ENCODE measurements around the gene CCDC12.

CCDC12 gene

DNA sequence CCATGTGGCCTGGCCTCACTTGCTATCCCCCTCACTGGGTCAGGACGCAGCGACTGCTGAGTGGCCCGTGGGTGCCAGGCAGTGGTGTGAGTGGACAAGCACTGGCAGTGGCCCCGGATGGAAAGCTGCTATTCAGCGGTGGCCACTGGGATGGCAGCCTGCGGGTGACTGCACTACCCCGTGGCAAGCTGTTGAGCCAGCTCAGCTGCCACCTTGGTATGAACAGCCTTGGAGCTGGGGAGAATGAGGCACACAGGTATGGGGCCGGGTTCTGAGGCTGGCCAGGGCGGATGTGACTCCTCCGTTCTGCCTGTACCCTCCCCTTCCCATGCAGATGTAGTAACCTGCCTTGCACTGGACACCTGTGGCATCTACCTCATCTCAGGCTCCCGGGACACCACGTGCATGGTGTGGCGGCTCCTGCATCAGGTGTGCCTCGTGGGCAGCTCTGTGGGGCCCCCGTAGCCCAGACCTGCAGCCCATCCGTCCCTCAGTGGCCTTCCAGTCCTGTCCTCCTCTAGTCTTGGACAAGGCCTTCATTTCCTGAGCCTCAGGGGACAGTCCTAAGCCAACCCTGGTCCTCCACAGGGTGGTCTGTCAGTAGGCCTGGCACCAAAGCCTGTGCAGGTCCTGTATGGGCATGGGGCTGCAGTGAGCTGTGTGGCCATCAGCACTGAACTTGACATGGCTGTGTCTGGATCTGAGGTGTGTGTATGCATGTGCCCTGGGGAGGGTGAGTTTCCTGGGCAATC is 31.1 kb upstream of the CCDC12 start:
- Histone ChIP-seq H2BK120ac (ENCODE audit: low read depth, low read length) (no peak overlapping the region), H2BK12ac (ENCODE audit: low read length in 2 of 2) (no peak overlapping the region), H2AFZ (ENCODE audit: low read depth, low read length) (no peak overlapping the region), H2AK5ac (ENCODE audit: low read length, severe bottlenecking) (no peak overlapping the region), H2BK15ac (ENCODE audit: low read depth, poor library complexity, severe bottlenecking) (no peak overlapping the region), H3K79me1 (replicated peaks; ENCODE audit: low read length, poor library complexity, severe bottlenecking) (peaks cover 4% of the 10 kb centered on the region), H3K9me3 (ENCODE audit: control insufficient read depth, low read length) (no peaks in the 10 kb centered on the region), H3K9ac (ENCODE audit: low read length) (no peak overlapping the region), H3K4ac (ENCODE audit: low read depth in 1 of 2, low read length in 2 of 2) (no peak overlapping the region), H3K4me1 (ENCODE audit: control insufficient read depth, insufficient read depth, low read depth, low read length) (peaks cover 12% of the 10 kb centered on the region), H3K14ac (ENCODE audit: low read length in 2 of 2) (no peak overlapping the region), H4K91ac (ENCODE audit: low read length) (no peak overlapping the region), H3K27ac (ENCODE audit: low read length, poor library complexity, severe bottlenecking) (no peak overlapping the region), H3K27me3 (ENCODE audit: control insufficient read depth in 1 of 2, insufficient read depth in 1 of 2, low read length in 2 of 2) (no peaks in the 10 kb centered on the region), H3K4me2 (ENCODE audit: low read length, poor library complexity, severe bottlenecking) (no peak overlapping the region), H3K18ac (ENCODE audit: low read depth in 1 of 2, low read length in 2 of 2) (no peak overlapping the region), H3K23ac (ENCODE audit: low read length in 2 of 2) (no peak overlapping the region), H3K4me3 (ENCODE audit: insufficient read depth in 1 of 2, low read depth in 1 of 2, low read length in 2 of 2) (no peak overlapping the region), H4K8ac (ENCODE audit: low read length) (no peak overlapping the region), H3K36me3 (ENCODE audit: control insufficient read depth in 1 of 2, insufficient read depth in 2 of 2, low read depth in 1 of 2, low read length in 2 of 2) (peaks cover 0 to 65% of the 10 kb centered on the region in 2 experiments), H2BK5ac (ENCODE audit: low read depth, low read length, poor library complexity, severe bottlenecking) (no peak overlapping the region)
- 91% methylated on average over 16 of the region's 16 CpGs for WGBS
- DNase-seq: no peak

DNA sequence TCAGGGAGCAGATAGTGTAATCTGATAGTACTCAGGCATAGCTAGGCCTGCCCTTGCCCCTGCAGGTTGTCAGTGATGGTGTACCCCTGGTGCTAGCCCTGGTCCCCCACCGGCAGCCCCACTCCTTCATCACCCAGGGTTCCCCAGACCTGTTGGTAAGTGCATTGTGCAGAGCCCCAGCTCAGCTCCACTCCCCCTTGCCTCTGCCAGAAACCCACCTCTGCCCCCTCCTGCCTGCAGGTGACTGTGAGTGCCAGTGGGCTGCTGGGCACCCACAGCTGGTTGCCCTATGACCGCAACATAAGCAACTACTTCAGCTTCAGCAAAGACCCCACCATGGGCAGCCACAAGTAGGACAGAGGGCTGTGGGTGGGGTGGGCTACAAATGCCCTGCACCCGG is 30.5 kb upstream of the CCDC12 start:
- H3K4me1 ChIP-seq (ENCODE audit: control insufficient read depth, insufficient read depth, low read depth, low read length): peaks cover 12% of the 10 kb centered on the region
- H2BK12ac ChIP-seq (ENCODE audit: low read length in 2 of 2): no peak overlapping the region
- no peak overlapping the region for H3K23ac ChIP-seq (ENCODE audit: low read length in 2 of 2)
- H4K91ac ChIP-seq (ENCODE audit: low read length): no peak overlapping the region
- H3K27ac ChIP-seq (ENCODE audit: low read length, poor library complexity, severe bottlenecking): no peak overlapping the region
- no peak overlapping the region for H3K4ac ChIP-seq (ENCODE audit: low read depth in 1 of 2, low read length in 2 of 2)
- H3K18ac ChIP-seq (ENCODE audit: low read depth in 1 of 2, low read length in 2 of 2): no peak overlapping the region
- H3K9ac ChIP-seq (ENCODE audit: low read length): no peak overlapping the region
- no peak overlapping the region for H2AFZ ChIP-seq (ENCODE audit: low read depth, low read length)
- no peak overlapping the region for H2BK5ac ChIP-seq (ENCODE audit: low read depth, low read length, poor library complexity, severe bottlenecking)
- H3K4me2 ChIP-seq (ENCODE audit: low read length, poor library complexity, severe bottlenecking): no peak overlapping the region
- no peak overlapping the region for H4K8ac ChIP-seq (ENCODE audit: low read length)
- no peak for DNase-seq
- H3K9me3 ChIP-seq (ENCODE audit: control insufficient read depth, low read length): no peaks in the 10 kb centered on the region
- no peak overlapping the region for H2BK15ac ChIP-seq (ENCODE audit: low read depth, poor library complexity, severe bottlenecking)
- H3K27me3 ChIP-seq (ENCODE audit: control insufficient read depth in 1 of 2, insufficient read depth in 1 of 2, low read length in 2 of 2): no peaks in the 10 kb centered on the region
- H3K4me3 ChIP-seq (ENCODE audit: insufficient read depth in 1 of 2, low read depth in 1 of 2, low read length in 2 of 2): no peak overlapping the region
- H3K36me3 ChIP-seq (ENCODE audit: control insufficient read depth in 1 of 2, insufficient read depth in 2 of 2, low read depth in 1 of 2, low read length in 2 of 2): peaks cover 0 to 66% of the 10 kb centered on the region in 2 experiments
- H2BK120ac ChIP-seq (ENCODE audit: low read depth, low read length): no peak overlapping the region
- H3K14ac ChIP-seq (ENCODE audit: low read length in 2 of 2): no peak overlapping the region
- no peak overlapping the region for H2AK5ac ChIP-seq (ENCODE audit: low read length, severe bottlenecking)
- H3K79me1 ChIP-seq (replicated peaks; ENCODE audit: low read length, poor library complexity, severe bottlenecking): no peaks in the 10 kb centered on the region
- 97% methylated on average over 2 of the region's 3 CpGs for WGBS

DNA sequence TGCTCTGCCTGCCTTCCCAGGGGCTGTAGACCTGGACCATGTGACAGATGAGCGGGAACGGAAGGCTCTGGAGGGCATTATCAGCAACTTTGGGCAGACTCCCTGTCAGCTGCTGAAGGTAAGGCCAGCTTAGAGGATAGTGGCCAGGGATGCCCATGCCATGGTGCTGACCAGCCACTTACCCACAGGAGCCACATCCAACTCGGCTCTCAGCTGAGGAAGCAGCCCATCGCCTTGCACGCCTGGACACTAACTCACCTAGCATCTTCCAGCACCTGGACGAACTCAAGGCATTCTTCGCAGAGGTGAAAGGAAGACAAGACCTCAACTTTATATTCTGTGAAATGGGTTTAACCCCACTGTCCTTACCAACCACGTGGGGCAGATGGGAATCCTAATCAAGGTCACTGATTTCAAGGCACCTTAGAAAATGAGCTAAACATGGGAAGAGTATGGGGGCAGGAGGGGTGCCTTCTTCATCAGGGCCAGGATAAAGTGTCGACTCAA is 29.7 kb upstream of the CCDC12 start:
- H3K79me1 ChIP-seq (replicated peaks; ENCODE audit: low read length, poor library complexity, severe bottlenecking): no peaks in the 10 kb centered on the region
- DNase-seq: no peak

DNA sequence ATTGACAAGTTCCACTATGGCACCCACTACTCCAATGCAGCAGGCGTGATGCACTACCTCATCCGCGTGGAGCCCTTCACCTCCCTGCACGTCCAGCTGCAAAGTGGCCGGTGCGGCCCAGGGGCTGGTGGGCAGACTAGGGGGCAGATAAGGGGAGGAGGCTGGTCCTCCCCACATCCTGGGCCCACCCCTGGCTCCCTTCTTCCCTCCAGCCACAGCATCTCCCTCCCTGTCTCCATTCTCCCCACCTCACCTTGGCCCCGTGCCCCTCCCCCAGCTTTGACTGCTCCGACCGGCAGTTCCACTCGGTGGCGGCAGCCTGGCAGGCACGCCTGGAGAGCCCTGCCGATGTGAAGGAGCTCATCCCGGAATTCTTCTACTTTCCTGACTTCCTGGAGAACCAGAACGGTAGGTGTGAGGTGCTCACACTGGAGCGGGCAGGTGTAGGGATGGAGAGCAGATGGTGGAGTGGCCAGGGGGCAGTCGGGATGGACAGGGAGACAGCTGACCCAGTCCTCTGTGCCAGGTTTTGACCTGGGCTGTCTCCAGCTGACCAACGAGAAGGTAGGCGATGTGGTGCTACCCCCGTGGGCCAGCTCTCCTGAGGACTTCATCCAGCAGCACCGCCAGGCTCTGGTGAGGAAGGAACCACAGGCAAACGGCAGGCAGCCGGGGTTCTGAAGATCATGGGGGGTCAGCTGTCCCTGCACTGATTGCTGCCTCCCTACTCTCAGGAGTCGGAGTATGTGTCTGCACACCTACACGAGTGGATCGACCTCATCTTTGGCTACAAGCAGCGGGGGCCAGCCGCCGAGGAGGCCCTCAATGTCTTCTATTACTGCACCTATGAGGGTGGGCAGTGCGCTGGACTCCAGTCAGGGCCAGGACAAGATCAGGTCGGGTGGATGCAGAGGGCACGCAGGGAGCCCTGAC is 28.9 kb upstream of the CCDC12 start:
- Histone ChIP-seq H3K23ac (ENCODE audit: low read length in 2 of 2) (no peak overlapping the region), H3K36me3 (ENCODE audit: control insufficient read depth in 1 of 2, insufficient read depth in 2 of 2, low read depth in 1 of 2, low read length in 2 of 2) (peaks cover 0 to 70% of the 10 kb centered on the region in 2 experiments), H2BK5ac (ENCODE audit: low read depth, low read length, poor library complexity, severe bottlenecking) (no peak overlapping the region), H2AFZ (ENCODE audit: low read depth, low read length) (no peak overlapping the region), H2BK12ac (ENCODE audit: low read length in 2 of 2) (no peak overlapping the region), H2AK5ac (ENCODE audit: low read length, severe bottlenecking) (no peak overlapping the region), H3K4me2 (ENCODE audit: low read length, poor library complexity, severe bottlenecking) (no peak overlapping the region), H3K4me1 (ENCODE audit: control insufficient read depth, insufficient read depth, low read depth, low read length) (peaks cover 12% of the 10 kb centered on the region), H3K4ac (ENCODE audit: low read depth in 1 of 2, low read length in 2 of 2) (no peak overlapping the region), H3K79me1 (replicated peaks; ENCODE audit: low read length, poor library complexity, severe bottlenecking) (no peaks in the 10 kb centered on the region), H3K4me3 (ENCODE audit: insufficient read depth in 1 of 2, low read depth in 1 of 2, low read length in 2 of 2) (no peak overlapping the region), H3K27ac (ENCODE audit: low read length, poor library complexity, severe bottlenecking) (no peak overlapping the region), H4K8ac (ENCODE audit: low read length) (no peak overlapping the region), H2BK120ac (ENCODE audit: low read depth, low read length) (no peak overlapping the region), H3K27me3 (ENCODE audit: control insufficient read depth in 1 of 2, insufficient read depth in 1 of 2, low read length in 2 of 2) (no peaks in the 10 kb centered on the region), H2BK15ac (ENCODE audit: low read depth, poor library complexity, severe bottlenecking) (no peak overlapping the region), H3K9me3 (ENCODE audit: control insufficient read depth, low read length) (no peaks in the 10 kb centered on the region), H3K18ac (ENCODE audit: low read depth in 1 of 2, low read length in 2 of 2) (no peak overlapping the region), H3K9ac (ENCODE audit: low read length) (no peak overlapping the region), H4K91ac (ENCODE audit: low read length) (no peak overlapping the region), H3K14ac (ENCODE audit: low read length in 2 of 2) (no peak overlapping the region)
- DNase-seq: no peak
- 92% methylated on average over 32 of the region's 32 CpGs for WGBS

More for the DNA sequence above, 29.7 kb upstream of the CCDC12 start:
- no peaks in the 10 kb centered on the region for H3K9me3 ChIP-seq (ENCODE audit: control insufficient read depth, low read length)
- no peak overlapping the region for H2BK12ac ChIP-seq (ENCODE audit: low read length in 2 of 2)
- H2BK120ac ChIP-seq (ENCODE audit: low read depth, low read length): no peak overlapping the region
- no peak overlapping the region for H4K91ac ChIP-seq (ENCODE audit: low read length)
- no peak overlapping the region for H4K8ac ChIP-seq (ENCODE audit: low read length)
- H3K18ac ChIP-seq (ENCODE audit: low read depth in 1 of 2, low read length in 2 of 2): no peak overlapping the region
- H2AFZ ChIP-seq (ENCODE audit: low read depth, low read length): no peak overlapping the region
- H3K23ac ChIP-seq (ENCODE audit: low read length in 2 of 2): no peak overlapping the region
- no peak overlapping the region for H3K4ac ChIP-seq (ENCODE audit: low read depth in 1 of 2, low read length in 2 of 2)
- H3K27me3 ChIP-seq (ENCODE audit: control insufficient read depth in 1 of 2, insufficient read depth in 1 of 2, low read length in 2 of 2): no peaks in the 10 kb centered on the region
- no peak overlapping the region for H2AK5ac ChIP-seq (ENCODE audit: low read length, severe bottlenecking)
- H3K14ac ChIP-seq (ENCODE audit: low read length in 2 of 2): no peak overlapping the region
- peaks cover 0 to 72% of the 10 kb centered on the region in 2 experiments for H3K36me3 ChIP-seq (ENCODE audit: control insufficient read depth in 1 of 2, insufficient read depth in 2 of 2, low read depth in 1 of 2, low read length in 2 of 2)
- WGBS: 98% methylated on average over 9 of the region's 9 CpGs
- H2BK5ac ChIP-seq (ENCODE audit: low read depth, low read length, poor library complexity, severe bottlenecking): no peak overlapping the region
- H3K4me1 ChIP-seq (ENCODE audit: control insufficient read depth, insufficient read depth, low read depth, low read length): peaks cover 12% of the 10 kb centered on the region
- H3K9ac ChIP-seq (ENCODE audit: low read length): no peak overlapping the region
- no peak overlapping the region for H3K27ac ChIP-seq (ENCODE audit: low read length, poor library complexity, severe bottlenecking)
- no peak overlapping the region for H3K4me3 ChIP-seq (ENCODE audit: insufficient read depth in 1 of 2, low read depth in 1 of 2, low read length in 2 of 2)
- no peak overlapping the region for H2BK15ac ChIP-seq (ENCODE audit: low read depth, poor library complexity, severe bottlenecking)
- H3K4me2 ChIP-seq (ENCODE audit: low read length, poor library complexity, severe bottlenecking): no peak overlapping the region
